ENCODE data around the gene CAPZA2.

- TF ChIP-seq RARB (CRISPR knock-in tag; IDR thresholded peaks at IDR 0.05) (no peak), ZFP3 (CRISPR knock-in tag; IDR thresholded peaks at IDR 0.05) (no peak), POU6F1 (CRISPR knock-in tag; IDR thresholded peaks at IDR 0.05; ENCODE audit: borderline replicate concordance, low read depth) (no peak), ZFP30 (CRISPR knock-in tag; IDR thresholded peaks at IDR 0.05) (no peak), PATZ1 (CRISPR knock-in tag; IDR thresholded peaks at IDR 0.05; ENCODE audit: borderline replicate concordance) (no peak), TCF4 (CRISPR knock-in tag; IDR thresholded peaks at IDR 0.05; ENCODE audit: borderline replicate concordance) (no peak)
These were observed 67.8 kb downstream of the CAPZA2 start for GRCh38 chr7:116929914-116930913.

Data from SK-N-SH treated with all-trans-retinoic acid at 6 μM for 48 hours (cell line).